Measurements from ENCODE around the gene GIMAP4. TPM values are rescaled to one million over a fixed set of nuclear protein-coding genes. Genes with fewer than 3 reads are reported as not detected.
"Not testable (repeated sequence)": the region's sequence is repeated elsewhere in the genome, so short reads cannot be mapped to it uniquely, and the experiment has no call there.

Gene GIMAP4
- total RNA-seq (ENCODE audit: low replicate concordance): 0.18 and 1.3 TPM in 2 replicates

DNA sequence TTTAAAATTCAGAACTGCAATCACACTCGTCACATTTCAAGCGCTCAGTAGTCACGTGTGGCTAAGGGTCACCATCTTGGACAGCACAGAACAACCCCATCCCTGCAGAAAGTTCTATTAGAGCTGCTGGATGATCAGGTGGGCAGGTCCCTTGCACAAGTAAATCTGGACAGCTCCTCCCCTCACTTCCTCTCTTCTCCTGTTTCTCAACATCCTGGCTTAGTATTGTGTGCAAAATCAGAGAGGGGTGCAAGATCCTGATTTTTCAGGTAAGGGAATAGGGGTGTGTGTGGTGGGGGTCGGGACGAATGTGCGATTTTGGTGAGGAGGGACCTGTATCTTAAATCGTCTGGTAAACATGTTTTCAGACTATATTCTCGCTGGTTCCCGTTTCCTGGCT lies at the start of gene GIMAP4:
Gene GIMAP4 (plus strand): TSS at position 222 of the 400 bp plus-strand sequence. CDS start 2,512 bp downstream, outside the sequence.
- DNase-seq (ENCODE audit: low read depth): no peak
- TF ChIP-seq, protein P1, sequence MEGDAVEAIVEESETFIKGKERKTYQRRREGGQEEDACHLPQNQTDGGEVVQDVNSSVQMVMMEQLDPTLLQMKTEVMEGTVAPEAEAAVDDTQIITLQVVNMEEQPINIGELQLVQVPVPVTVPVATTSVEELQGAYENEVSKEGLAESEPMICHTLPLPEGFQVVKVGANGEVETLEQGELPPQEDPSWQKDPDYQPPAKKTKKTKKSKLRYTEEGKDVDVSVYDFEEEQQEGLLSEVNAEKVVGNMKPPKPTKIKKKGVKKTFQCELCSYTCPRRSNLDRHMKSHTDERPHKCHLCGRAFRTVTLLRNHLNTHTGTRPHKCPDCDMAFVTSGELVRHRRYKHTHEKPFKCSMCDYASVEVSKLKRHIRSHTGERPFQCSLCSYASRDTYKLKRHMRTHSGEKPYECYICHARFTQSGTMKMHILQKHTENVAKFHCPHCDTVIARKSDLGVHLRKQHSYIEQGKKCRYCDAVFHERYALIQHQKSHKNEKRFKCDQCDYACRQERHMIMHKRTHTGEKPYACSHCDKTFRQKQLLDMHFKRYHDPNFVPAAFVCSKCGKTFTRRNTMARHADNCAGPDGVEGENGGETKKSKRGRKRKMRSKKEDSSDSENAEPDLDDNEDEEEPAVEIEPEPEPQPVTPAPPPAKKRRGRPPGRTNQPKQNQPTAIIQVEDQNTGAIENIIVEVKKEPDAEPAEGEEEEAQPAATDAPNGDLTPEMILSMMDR (IDR thresholded peaks at IDR 0.05; ENCODE audit: insufficient read depth, low read length): no peak
- H3K4me3 ChIP-seq (ENCODE audit: low read depth, low read length): no peak within 1 kb of the TSS

DNA sequence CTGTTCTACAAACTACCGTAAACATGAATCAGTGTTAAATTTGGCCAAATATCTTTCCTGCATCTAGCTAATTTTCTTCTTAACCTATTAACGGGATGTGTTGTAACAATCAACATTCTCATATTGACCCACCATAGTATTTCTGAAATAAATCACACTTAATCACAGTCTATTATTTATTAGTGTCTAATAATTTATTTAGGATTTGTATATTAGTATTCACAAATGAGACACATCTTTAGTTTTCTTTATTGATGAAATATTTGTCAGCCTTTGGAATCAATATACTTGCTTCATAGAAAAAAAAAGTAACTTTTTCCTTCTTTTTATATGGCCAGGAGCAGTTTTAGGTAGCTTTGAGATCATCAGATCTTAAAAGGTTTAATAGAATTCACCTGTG lies 47.9 kb upstream of the GIMAP4 start:
- no peak overlapping the region for H3K4me3 ChIP-seq (ENCODE audit: low read depth, low read length)
- TF ChIP-seq, protein P1 (IDR thresholded peaks at IDR 0.05; ENCODE audit: insufficient read depth, low read length): no peak
- no peak for DNase-seq (ENCODE audit: low read depth)

DNA sequence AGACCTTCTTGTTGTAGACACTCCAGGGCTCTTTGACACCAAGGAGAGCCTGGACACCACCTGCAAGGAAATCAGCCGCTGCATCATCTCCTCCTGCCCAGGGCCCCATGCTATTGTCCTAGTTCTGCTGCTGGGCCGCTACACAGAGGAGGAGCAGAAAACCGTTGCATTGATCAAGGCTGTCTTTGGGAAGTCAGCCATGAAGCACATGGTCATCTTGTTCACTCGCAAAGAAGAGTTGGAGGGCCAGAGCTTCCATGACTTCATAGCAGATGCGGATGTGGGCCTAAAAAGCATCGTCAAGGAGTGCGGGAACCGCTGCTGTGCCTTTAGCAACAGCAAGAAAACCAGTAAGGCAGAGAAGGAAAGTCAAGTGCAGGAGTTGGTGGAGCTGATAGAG lies 47.0 kb upstream of the GIMAP4 start:
- no peak for DNase-seq (ENCODE audit: low read depth)
- no peak overlapping the region for H3K4me3 ChIP-seq (ENCODE audit: low read depth, low read length)
- TF ChIP-seq, protein P1 (IDR thresholded peaks at IDR 0.05; ENCODE audit: insufficient read depth, low read length): no peak

DNA sequence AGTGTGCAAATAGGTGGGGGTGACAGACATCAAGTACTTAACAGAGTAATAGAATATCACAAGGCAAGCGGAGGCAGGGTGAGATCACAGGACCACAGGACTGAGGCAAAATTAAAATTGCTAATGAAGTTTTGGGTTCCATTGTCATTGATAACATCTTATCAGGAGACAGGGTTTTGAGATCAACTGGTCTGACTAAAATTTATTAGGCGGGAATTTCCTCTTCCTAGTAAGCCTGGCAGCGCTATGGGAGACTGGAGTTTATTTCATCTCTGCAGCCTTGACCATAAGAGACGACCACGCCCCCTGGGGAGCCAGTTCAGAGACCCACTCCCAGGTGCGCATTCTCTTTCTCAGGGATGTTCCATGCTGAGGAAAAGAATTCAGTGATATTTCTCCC lies 44.3 kb upstream of the GIMAP4 start:
- DNase-seq (ENCODE audit: low read depth); H3K4me3 ChIP-seq (ENCODE audit: low read depth, low read length): not testable (repeated sequence)

DNA sequence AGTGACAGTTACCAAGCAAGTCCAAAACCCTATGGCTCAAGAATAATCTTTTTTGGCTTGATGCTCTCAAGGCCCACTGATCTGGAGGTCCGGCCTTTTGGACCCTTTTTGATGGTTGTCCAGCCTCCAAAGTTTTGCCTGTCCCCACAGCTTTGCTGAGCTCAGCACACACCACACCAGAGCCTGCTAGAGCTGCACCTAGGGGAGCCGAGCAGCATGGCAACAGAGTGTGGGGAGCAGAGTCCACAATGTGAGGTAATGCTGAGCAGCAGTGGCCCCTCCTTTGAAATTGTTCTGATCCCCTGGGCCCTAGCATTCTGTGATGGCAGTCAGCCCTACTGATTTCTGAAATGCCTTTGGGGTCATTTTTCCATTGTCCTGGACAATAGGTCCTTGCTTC lies 43.2 kb upstream of the GIMAP4 start:
- no peak for DNase-seq (ENCODE audit: low read depth)
- TF ChIP-seq, protein P1 (IDR thresholded peaks at IDR 0.05; ENCODE audit: insufficient read depth, low read length): no peak
- no peak overlapping the region for H3K4me3 ChIP-seq (ENCODE audit: low read depth, low read length)

DNA sequence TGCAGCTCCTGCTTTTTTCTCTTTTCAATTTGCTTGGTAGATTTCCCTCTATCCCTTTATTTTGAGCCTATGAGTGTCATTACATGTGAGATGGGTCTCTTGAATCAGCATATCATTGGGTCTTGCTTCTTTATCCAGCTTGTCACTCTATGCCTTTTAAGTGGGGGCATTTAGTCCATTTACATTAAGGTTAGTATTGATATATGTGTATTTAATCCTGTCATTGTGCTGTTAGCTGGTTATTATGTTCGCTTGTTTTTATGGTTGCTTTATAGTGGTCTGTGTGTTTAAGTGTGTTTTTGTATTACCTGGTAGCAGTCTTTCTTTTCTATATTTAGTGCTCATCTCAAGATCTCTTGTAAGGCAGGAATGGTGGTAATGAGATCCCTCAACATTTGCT lies 35.5 kb upstream of the GIMAP4 start:
- no peak overlapping the region for H3K4me3 ChIP-seq (ENCODE audit: low read depth, low read length)
- no peak for DNase-seq (ENCODE audit: low read depth)
- TF ChIP-seq, protein P1 (IDR thresholded peaks at IDR 0.05; ENCODE audit: insufficient read depth, low read length): no peak

DNA sequence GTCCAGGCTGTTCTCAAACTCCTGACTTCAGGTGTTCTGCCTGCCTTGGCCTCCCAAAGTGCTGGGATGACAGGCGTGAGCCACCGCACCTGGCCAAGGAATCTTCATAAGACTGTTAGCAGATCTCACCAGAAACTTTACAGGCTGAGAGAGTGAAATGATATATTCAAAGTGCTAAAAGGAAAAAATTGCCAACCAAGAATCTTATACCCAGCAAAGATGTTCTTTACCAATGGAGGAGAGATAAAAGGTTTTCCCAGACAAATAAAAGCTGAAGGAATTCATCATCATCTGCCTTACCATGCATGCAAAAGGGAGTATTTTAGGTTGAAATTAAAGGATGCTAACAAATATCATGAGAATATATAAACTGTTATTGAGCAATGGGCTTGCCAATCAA lies 28.9 kb upstream of the GIMAP4 start:
- TF ChIP-seq, protein P1 (IDR thresholded peaks at IDR 0.05; ENCODE audit: insufficient read depth, low read length): no peak
- H3K4me3 ChIP-seq (ENCODE audit: low read depth, low read length): no peak overlapping the region
- no peak for DNase-seq (ENCODE audit: low read depth)

Data from fibroblast of the aortic adventitia (primary cell).